GM21526 (cell line): ENCODE measurements around the gene GRM4.

Experiments used
- ATAC-seq: cut with Tn5 transposase; IDR thresholded peaks from one replicate; pipeline ENCODE4 v1.9.1; 2021; ENCODE audit warnings: moderate library complexity; ENCODE audit not compliant: unreplicated experiment, low FRiP score

The GRM4 gene

GRCh38 chr6:33985947-33986346 is 159.9 kb downstream of the GRM4 start:
- no peak for ATAC-seq

DNA sequence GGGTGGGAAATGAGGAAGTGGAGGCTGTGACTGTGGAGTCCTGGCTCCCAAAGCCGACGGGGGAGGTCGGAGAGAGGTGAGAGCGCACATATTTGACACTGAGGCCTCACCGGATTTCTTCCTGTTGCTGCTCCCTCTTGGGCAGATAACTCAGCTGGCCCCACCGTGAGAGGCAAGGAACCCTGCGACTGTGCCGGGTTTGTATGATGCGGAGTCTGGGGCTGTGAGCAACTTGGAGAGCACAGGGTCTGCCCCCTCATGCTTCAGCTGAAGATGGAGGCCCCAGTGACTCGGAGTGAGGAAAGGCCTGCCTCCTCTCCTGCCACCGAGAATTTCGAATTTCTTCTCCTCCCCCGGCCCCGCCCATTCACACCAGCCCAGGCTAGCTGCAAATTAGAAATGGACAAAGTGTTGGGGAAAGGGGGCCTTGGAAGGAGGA is 160.6 kb downstream of the GRM4 start:
- no peak for ATAC-seq

GRCh38 chr6:33984466-33985312 is 161.2 kb downstream of the GRM4 start:
- no peak for ATAC-seq

DNA sequence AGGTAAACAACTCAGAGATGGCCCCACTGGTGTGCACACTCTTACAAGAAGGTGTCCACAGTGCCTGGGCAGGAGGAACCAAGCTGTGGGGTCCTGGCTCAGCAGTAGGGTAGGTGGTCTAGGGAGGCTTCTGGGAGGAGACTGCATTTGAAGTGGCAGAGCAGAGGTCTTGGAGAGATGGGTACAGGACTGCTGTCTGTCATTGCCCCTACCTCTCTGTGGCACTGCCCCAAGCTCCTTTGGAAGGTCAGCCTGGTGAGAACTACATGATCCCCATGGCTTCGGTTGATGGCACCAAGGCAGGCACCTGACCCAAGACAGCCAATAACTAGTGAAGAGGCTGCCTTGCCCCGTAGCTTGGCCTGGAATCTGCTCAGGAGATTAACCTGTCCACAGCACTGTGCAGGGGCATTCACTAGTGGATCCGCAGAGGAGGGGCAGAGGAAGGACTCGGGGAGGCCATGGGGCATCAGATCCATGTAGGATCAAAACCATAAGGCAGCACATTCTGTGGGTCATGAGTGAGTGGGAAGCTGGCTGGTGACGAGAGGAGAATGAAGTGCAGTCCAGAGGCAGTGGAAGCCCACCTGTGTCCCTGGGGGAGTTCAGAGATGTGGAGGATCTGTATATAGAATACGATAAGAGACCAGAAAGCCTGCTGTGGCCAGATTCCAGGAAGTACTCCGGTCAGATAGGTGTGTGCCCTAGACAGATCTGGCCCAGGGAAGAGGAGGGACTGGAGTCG is 162.0 kb downstream of the GRM4 start:
- ATAC-seq: no peak

GRCh38 chr6:33983109-33983716 is 162.7 kb downstream of the GRM4 start:
- ATAC-seq: no peak

DNA sequence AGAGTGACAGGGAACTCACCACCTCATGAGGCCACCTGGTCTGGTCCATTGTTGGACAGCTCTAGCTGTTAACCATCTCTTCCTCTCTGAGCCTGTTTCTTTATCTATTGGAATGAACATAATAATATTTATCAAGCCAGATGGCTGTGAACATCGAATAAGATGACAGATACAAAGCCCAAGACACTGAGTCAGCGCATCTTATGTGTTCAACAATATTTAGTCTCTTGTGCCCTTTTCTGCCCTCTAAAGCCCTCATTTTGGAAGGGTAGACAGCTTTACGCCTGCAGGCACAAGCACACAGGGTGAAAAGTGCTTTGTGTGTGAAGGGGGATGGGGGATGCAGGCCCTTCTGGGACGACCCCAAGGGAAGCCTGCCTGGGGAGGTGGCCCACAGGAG is 164.0 kb downstream of the GRM4 start:
- no peak for ATAC-seq

DNA sequence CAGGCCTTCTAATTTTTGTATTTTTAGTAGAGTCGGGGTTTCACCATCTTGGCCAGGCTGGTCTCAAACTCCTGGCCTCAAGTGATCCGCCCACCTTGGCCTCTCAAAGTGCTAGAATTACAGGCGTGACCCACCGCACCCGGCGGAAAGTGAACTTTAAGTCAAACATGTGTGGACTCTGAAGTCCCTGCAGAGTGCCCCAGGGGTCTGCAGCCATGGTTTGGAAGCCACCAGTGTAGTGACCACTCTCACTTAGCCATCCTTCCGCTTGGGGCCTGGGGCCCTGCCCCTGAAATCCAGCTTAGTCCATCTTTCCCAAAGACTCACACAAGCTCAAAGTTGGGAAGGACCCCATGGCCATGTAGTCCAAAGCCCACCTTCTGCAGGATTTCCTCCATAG is 164.5 kb downstream of the GRM4 start:
- ATAC-seq: no peak

GRCh38 chr6:33980176-33981175 is 165.4 kb downstream of the GRM4 start:
- ATAC-seq: no peak

DNA sequence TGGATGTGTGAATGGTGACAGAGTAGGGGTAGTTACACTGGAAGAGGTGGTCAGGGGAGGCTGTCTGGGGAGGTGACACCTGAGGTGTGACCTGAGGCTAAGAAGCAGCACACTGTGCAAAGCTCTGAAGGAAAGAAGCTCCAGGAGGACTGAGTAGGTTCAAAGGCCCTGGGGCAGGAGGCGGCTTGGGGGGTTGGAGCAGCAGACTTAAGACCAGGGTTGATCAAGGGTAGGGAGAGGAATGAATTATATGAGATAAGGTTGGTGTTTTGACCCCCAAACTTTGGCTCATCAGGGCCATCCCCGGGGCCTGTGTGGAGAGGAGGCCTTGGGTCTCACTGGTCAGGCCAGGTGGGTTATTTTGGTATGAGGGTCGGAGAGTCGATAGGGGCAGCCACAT is 166.1 kb downstream of the GRM4 start:
- ATAC-seq: no peak

GRCh38 chr6:33978412-33979150 is 167.3 kb downstream of the GRM4 start:
- no peak for ATAC-seq

GRCh38 chr6:33977606-33978411 is 168.1 kb downstream of the GRM4 start:
- no peak for ATAC-seq

GRCh38 chr6:33976437-33977360 is 169.2 kb downstream of the GRM4 start:
- ATAC-seq: no peak

DNA sequence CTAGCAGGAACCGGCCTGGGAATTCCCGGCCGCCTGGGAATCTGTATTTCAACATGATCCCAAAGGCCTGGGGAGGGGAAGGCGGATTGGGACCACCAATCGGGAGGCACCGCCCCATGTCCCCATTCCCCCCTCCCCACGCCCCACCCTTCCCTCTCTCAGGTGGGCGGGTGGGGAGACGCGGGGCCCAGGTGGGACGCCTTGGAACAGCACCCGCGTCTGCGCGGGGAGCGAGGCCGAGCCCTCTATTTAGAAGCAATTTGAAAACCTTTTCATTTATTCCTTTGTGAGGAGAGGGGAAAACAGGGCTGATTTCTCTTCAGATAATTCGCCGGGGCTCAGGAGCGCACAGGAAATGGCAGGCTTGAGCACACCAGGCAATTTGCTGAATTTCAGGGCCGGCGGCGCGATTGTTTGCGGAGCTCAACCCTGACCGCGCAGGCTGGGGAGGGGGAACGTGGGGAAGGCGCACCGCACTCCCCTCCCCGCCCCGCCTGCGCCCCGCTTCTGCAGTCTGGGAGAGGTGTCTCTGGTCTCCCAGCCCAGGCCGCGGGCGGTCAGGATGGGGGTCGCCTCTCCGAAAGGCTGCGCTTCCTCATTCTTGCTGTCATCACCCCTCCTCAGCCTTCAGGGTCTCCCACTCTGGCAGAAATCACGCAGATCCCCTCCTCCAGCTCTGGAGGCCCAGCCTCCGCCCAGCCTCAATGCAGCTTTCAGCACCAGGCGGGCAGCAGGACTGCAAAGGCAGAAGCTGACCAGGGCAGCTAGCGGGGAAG is 170.0 kb downstream of the GRM4 start:
- ATAC-seq: no peak

- no peak for ATAC-seq
These were observed 171.4 kb downstream of the GRM4 start for GRCh38 chr6:33974471-33974870.

DNA sequence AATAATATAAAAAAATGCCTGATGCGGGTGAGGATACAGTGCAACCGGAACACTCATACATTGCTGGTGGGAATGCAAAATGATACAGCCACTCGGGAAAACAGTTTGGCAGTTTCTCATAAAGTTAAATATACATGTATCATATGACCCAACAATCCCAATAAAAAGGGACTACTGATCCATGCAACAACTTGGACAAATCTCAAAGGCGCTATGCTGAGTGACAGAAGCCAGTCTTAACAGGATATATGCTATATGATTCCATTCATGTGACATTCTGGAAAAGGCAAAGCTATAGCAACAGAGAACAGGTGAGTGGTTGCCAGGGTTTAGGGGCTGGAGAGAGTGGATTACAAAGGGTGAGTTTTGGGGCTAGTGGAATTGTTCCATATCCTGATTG is 171.9 kb downstream of the GRM4 start:
- ATAC-seq: no peak

DNA sequence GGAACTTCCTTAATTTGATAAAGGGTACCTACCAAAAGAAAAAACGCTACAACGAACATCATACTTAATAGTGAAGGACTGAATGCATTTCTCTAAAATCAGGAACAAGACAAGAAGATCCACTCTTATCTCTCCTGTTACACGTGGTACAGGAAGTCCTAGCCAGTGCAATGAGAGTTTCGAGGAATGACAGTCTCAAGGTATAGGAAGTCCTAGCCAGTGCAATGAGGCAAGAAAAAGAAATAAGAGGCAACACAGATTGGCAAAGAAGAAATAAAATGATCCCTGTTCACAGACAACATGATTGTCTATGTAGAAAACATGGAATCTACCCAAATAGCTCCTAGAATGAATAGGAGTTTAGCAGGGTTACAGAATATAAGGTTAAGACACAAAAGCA is 174.3 kb downstream of the GRM4 start:
- no peak for ATAC-seq
